Hepatocyte (in vitro differentiated cells): Measurements from ENCODE around the gene LYVE1. TPM values are rescaled to one million over a fixed set of nuclear protein-coding genes. Genes with fewer than 3 reads are reported as not detected.

ENCODE experiments used
- DNase-seq: peaks from one replicate; pipeline ENCODE4 v3.0.0-alpha.2; 2016; ENCODE audit warnings: low spot score
- H2AFZ ChIP-seq: fragments of 200-600 bp; sonication (generic); 2 replicates; pipeline ENCODE4 v1.6.0; 2016; ENCODE audit warnings: antibody characterized with exemption, mild to moderate bottlenecking
- H3K27ac ChIP-seq: fragments of 200-600 bp; sonication (generic); 2 replicates; pipeline ENCODE4 v1.5.1; 2016; ENCODE audit warnings: mild to moderate bottlenecking
- H3K27me3 ChIP-seq: fragments of 200-600 bp; sonication (generic); 2 replicates; pipeline ENCODE4 v1.6.1; 2016
- H3K36me3 ChIP-seq: fragments of 200-600 bp; sonication (generic); replicated peaks from 2 replicates; pipeline ENCODE4 v1.5.1; 2016; ENCODE audit warnings: low read depth; ENCODE audit not compliant: insufficient read depth
- H3K4me1 ChIP-seq: fragments of 200-600 bp; sonication (generic); 2 replicates; pipeline ENCODE4 v1.5.1; 2016; ENCODE audit warnings: mild to moderate bottlenecking, moderate library complexity; ENCODE audit not compliant: insufficient read depth
- H3K4me2 ChIP-seq: fragments of 200-600 bp; sonication (generic); 2 replicates; pipeline ENCODE4 v1.6.0; 2016
- H3K4me3 ChIP-seq: fragments of 200-600 bp; sonication (generic); 2 replicates; pipeline ENCODE4 v1.5.1; 2016; ENCODE audit warnings: mild to moderate bottlenecking
- H3K79me2 ChIP-seq: fragments of 200-600 bp; sonication (generic); 2 replicates; pipeline ENCODE4 v1.6.0; 2017; ENCODE audit warnings: mild to moderate bottlenecking
- H3K9me2 ChIP-seq: fragments of 200-600 bp; sonication (generic); replicated peaks from 2 replicates; pipeline ENCODE4 v1.6.0; 2017; ENCODE audit warnings: mild to moderate bottlenecking; ENCODE audit not compliant: insufficient read depth
- H3K9me3 ChIP-seq: fragments of 200-600 bp; sonication (generic); 2 replicates; pipeline ENCODE4 v1.5.1; 2016; ENCODE audit warnings: low read depth, mild to moderate bottlenecking
- H4K20me1 ChIP-seq: fragments of 200-600 bp; sonication (generic); 2 replicates; pipeline ENCODE4 v1.6.0; 2016; ENCODE audit warnings: mild to moderate bottlenecking; ENCODE audit not compliant: insufficient read depth, poor library complexity, severe bottlenecking
- CTCF ChIP-seq: fragments of 200-600 bp; sonication (generic); IDR thresholded peaks from 2 replicates; pipeline ENCODE4 v1.5.1; 2016; ENCODE audit warnings: antibody characterized with exemption, mild to moderate bottlenecking; ENCODE audit not compliant: poor library complexity
- EZH2 ChIP-seq: fragments of 200-600 bp; sonication (generic); IDR thresholded peaks from 2 replicates; pipeline ENCODE4 v1.6.1; 2016; ENCODE audit warnings: antibody characterized with exemption, mild to moderate bottlenecking, borderline replicate concordance
- EZH2phosphoT487 ChIP-seq: fragments of 200-600 bp; sonication (generic); IDR thresholded peaks from one replicate; pipeline ENCODE4 v1.6.1; 2018; ENCODE audit warnings: antibody characterized with exemption, mild to moderate bottlenecking, low read depth, moderate library complexity; ENCODE audit not compliant: unreplicated experiment, severe bottlenecking
- WGBS: methylation state at CpG from one replicate; pipeline ENCODE4 v1.1.6; 2016; ENCODE audit warnings: low lambda C conversion rate; ENCODE audit errors: missing lambda C conversion rate; 5-methylcytosine and 5-hydroxymethylcytosine counted together
- polyA plus RNA-seq: library from polyadenylated mRNA; unstranded; fragments of >200 nt; fragmentation: Nextera tagmentation; extraction: Ambion mirVana; gene quantifications from 2 replicates; pipeline ENCODE4 v1.2.1, GENCODE V29; 2016
- total RNA-seq: library from RNA; depleted of rRNA; stranded (reverse); fragments of >200 nt; gene quantifications from 2 replicates; pipeline ENCODE4 v1.2.3, GENCODE V29; 2014

Gene LYVE1
- total and polyA plus RNA-seq, 2 experiments from 2014 or later, result 2.9 to 9.1 TPM

GRCh38 chr11:10604340-10604748 is 35.9 kb upstream of the LYVE1 start:
- DNase-seq, result peak; percentile 35
- no peak overlapping the region for H3K4me3 ChIP-seq
- no peaks in the 10 kb centered on the region for H3K36me3 ChIP-seq
- TF ChIP-seq CTCF, result no peak
- no peak for TF ChIP-seq EZH2
- no peak for TF ChIP-seq EZH2phosphoT487
- H3K4me1 ChIP-seq, result peaks cover 49% of the 10 kb centered on the region
- H2AFZ ChIP-seq, result no peak overlapping the region
- no peaks in the 10 kb centered on the region for H3K9me2 ChIP-seq
- H3K79me2 ChIP-seq, result no peaks in the 10 kb centered on the region
- H3K27me3 ChIP-seq, result no peaks in the 10 kb centered on the region
- WGBS, result 50% methylated on average over 9 of the region's 9 CpGs
- no peaks in the 10 kb centered on the region for H3K9me3 ChIP-seq
- peak overlapping the region; percentile 86 for H3K27ac ChIP-seq
- no peaks in the 10 kb centered on the region for H4K20me1 ChIP-seq
- peak overlapping the region; percentile 17 for H3K4me2 ChIP-seq

GRCh38 chr11:10603721-10604297 is 35.3 kb upstream of the LYVE1 start:
- 99% methylated on average over 5 of the region's 5 CpGs for WGBS
- DNase-seq, result no peak
- no peaks in the 10 kb centered on the region for H4K20me1 ChIP-seq
- no peaks in the 10 kb centered on the region for H3K36me3 ChIP-seq
- H3K27ac ChIP-seq, result peak overlapping the region; percentile 86
- peaks cover 49% of the 10 kb centered on the region for H3K4me1 ChIP-seq
- H2AFZ ChIP-seq, result no peak overlapping the region
- H3K27me3 ChIP-seq, result no peaks in the 10 kb centered on the region
- peak overlapping the region; percentile 17 for H3K4me2 ChIP-seq
- no peaks in the 10 kb centered on the region for H3K9me2 ChIP-seq
- no peaks in the 10 kb centered on the region for H3K79me2 ChIP-seq
- no peak overlapping the region for H3K4me3 ChIP-seq
- TF ChIP-seq EZH2phosphoT487 (no peak), CTCF (no peak), EZH2 (no peak)
- no peaks in the 10 kb centered on the region for H3K9me3 ChIP-seq

- H4K20me1 ChIP-seq, result no peaks in the 10 kb centered on the region
- H3K9me2 ChIP-seq, result no peaks in the 10 kb centered on the region
- no peaks in the 10 kb centered on the region for H3K79me2 ChIP-seq
- no peak overlapping the region for H3K27ac ChIP-seq
- H3K4me3 ChIP-seq, result no peak overlapping the region
- no peaks in the 10 kb centered on the region for H3K9me3 ChIP-seq
- peaks cover 54% of the 10 kb centered on the region for H3K4me1 ChIP-seq
- H2AFZ ChIP-seq, result no peak overlapping the region
- WGBS, result 96% methylated on average over 12 of the region's 12 CpGs
- DNase-seq, result no peak
- no peak overlapping the region for H3K4me2 ChIP-seq
- no peaks in the 10 kb centered on the region for H3K36me3 ChIP-seq
- no peaks in the 10 kb centered on the region for H3K27me3 ChIP-seq
- TF ChIP-seq CTCF (no peak), EZH2 (no peak), EZH2phosphoT487 (no peak)
Observed at GRCh38 chr11:10602945-10603344, 34.5 kb upstream of the LYVE1 start.

GRCh38 chr11:10602366-10602765 is 33.9 kb upstream of the LYVE1 start:
- DNase-seq, result no peak
- H3K27ac ChIP-seq, result no peak overlapping the region
- no peak overlapping the region for H3K4me3 ChIP-seq
- no peak overlapping the region for H2AFZ ChIP-seq
- H3K27me3 ChIP-seq, result no peaks in the 10 kb centered on the region
- H3K9me3 ChIP-seq, result no peaks in the 10 kb centered on the region
- H3K4me2 ChIP-seq, result no peak overlapping the region
- TF ChIP-seq CTCF (no peak), EZH2 (no peak), EZH2phosphoT487 (no peak)
- H3K36me3 ChIP-seq, result no peaks in the 10 kb centered on the region
- no peaks in the 10 kb centered on the region for H3K9me2 ChIP-seq
- peaks cover 56% of the 10 kb centered on the region for H3K4me1 ChIP-seq
- WGBS, result 95% methylated on average over 7 of the region's 7 CpGs
- no peaks in the 10 kb centered on the region for H4K20me1 ChIP-seq
- no peaks in the 10 kb centered on the region for H3K79me2 ChIP-seq
